Cerebellar nuclear complex (tissue), 1 donor: ENCODE measurements around the gene SUSD2.
"Not testable (repeated sequence)": the region's sequence is repeated elsewhere in the genome, so short reads cannot be mapped to it uniquely, and the experiment has no call there.

ENCODE experiments used
- DNase-seq, 2 experiments: peaks; one replicate each; lab custom pipeline; 2025; lab: John Stamatoyannopoulos, UW

Gene SUSD2

DNA sequence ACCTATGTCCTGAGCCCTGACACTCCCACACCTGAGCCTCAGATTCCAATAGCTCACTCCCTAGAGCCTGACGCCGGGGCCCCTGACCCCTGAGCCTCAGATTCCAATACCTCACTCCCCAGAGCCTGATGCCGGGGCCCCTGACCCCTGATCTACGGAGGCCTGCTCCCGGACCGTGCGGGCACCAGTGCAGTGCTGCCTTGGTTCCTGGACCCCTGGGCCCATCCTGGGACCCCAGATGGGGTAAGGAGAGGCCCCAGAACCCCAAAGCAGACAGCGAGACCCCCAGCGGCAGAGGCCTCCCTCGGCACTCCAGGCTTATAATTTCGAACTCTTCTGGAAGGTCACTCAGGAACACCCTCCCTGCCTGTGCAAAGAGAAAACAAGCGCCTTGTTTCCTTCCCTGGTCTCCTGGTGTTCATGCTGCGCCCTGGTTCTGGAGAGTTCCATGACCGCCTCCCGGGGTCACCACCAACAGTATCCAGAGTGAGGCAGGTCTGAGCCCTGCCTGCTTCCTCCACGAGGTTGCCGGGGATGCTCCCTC, 7.5 kb downstream of the SUSD2 start:
- DNase-seq, result no peak

DNA sequence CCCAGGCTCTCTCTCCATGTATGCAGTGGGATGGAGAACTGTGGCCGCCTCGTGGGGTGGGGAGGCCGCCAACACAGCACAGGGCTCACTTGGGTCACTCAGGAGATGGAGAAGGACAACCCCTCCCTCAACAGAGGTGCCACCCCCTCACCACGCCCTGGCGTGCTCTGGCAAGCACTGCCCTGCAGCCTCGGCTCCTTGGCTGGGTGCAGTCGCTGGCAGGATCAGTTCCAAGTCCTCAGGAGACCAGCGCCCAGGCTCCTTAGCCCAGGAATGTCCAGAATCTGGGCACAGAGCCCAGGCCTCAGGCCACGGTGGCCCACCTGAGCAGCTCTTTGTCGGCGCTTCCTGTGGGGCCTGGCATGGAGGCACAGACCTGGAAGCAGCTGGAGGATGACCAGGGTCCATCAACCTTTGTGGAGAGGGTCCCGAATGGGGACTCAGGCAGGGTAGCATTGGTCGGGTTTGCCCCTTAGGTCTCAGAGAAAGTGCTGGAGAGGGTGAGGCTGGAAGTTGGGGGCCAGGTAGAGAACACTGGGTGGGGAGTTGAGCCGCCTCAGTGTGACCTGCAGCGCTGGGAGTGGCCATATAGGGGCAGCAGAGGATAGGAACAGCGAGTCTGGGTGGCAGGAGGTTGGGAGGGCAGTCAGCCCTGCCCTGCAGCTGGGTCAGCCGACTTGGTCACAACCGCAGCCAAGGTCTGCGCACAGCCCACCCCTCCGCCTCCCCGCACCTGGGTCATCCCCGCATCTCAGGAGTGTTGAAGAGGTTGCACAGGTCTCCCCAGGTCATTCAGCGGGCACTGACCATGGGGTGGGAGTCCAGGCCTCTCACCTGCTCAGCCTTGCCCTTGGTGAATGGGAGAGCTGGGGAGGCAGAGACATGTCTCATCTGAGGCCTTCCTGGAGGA, 8.2 kb downstream of the SUSD2 start:
- DNase-seq, result no peak

DNA sequence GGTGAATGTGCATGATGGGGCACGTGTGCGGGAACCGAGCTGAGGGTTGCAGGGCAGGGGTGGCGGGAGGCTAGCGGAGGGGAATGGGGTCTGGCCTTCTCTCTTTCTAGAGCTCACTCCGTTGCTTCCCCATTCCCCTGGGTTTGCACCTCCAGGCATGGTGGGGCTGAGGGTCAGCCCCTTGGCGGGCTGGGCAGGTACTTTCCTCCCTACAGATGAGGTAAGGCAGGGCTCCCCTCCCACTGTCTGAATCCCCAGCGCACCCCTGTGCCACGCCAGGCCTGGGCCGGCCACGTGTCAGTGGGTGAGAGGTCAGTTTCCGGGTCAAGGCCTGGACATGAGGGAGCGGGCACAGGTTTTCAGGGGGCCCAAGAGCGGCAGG, 8.9 kb downstream of the SUSD2 start:
- no peak for DNase-seq

DNA sequence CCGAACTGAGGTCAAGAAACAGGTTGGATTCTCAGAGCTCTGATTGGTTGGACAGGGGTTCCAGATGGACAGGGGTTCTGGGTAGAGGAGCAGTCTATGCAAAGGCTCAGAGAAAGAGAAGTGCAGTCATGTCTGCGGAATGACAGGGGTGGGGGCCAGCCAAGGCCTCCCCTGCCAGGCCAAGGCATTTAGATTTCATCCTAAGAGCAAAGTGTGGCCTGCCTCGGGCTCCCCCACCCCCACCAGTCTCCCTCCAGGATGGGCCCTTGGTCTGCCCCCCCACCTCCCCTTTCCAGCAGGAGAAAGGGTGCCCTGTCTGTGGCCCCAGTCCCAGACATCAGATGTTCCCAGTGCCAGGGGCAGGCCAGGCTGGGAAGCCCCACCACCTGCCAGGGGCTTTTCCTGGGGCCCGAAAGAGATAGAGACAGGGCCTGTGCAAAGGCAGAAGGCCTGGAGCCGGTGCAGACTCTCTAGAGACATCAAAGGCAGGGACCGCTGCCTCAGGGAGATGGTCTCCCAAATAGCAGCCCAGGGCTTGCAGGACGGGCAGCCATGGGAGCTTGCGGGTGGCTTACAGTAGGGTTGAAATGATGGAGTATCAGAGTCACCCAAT, 9.4 kb downstream of the SUSD2 start:
- no peak for DNase-seq

DNA sequence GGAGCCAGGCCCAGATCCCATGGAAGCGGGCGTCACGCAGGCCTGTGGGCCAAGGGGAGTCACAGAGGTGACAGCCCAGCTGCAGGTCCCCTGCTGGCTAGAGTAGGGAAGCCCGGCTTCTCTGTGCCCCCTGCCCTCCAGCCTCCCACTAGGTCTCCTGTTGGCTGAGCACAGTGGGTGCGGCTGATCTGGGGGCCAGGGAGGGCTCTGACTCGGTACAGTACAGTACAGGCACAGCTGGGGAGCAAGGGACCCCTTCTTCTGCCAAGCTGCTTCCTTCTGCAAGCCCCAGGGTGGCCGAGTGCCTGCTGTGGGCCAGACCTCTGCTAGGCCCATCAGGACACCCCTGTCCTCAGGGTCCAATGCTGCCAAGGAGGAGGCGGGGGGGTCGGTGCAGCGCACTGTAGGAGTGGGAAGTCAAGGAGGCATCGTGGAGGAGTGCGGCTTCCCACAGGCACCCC, 10.1 kb downstream of the SUSD2 start:
- no peak for DNase-seq

DNA sequence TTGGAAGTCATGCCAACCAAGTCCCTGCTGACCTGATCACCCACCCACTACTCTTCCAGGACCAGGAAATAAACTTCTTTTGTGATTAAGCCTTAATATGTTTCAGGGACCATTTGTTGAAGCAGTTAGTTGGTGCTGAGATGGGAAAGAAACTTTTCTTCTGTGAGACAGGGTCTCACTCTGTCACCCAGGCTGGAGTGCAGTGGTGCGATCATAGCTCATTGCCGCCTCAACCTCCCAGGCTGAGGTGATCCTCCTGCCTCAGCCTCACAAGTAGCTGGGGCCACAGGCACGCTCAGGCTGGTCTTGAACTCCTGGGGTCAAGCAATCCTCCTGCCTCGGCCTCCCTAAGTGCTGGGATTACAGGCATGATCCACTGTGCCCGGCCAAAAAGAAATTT, 10.6 kb downstream of the SUSD2 start:
- no peak for DNase-seq

DNA sequence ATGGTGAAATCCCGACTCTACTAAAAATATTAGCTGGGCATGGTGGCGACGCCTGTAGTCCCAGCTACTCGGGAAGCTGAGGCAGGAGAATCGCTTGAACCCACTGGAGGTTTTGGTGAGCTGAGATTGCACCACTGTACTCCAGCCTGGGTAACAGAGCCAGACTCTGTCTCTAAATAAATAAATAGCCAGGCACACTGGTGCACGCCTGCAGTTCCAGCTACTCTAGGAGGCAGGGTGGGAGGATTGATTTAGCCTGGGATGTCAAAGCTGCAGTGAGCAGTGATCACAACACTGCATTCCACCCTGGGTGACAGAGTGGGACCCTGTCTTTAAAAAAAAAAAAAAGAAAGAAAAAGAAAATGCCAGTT, 17.4 kb downstream of the SUSD2 start:
- DNase-seq, result no peak

DNA sequence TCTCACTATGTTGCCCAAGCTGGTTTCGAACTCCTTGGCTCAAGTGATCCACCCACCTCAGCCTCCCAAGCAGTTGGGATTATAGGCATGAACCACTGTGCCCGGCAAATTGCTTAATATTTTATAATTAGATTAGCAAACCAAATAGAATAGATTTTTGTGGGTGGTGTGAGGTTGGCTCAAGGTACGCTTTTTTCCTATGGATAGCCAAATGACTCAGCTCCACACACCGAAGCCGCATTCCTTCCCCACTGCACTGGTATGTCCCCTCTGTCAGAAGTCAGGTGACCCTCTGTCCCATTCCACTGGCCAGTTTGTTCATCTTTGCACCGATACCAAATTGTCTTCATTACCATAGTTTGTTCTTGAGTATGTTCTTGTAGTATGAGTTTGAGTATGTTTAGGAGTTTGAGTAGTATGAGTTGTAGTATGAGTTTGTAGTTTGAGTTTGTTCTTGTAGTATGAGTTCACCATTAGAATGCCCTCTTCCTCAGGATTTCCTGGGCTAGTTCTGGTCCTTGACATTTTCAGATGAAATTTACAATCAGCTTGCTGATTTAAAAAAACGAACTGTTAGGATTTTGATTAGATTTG, 19.4 kb downstream of the SUSD2 start:
- no peak for DNase-seq

DNA sequence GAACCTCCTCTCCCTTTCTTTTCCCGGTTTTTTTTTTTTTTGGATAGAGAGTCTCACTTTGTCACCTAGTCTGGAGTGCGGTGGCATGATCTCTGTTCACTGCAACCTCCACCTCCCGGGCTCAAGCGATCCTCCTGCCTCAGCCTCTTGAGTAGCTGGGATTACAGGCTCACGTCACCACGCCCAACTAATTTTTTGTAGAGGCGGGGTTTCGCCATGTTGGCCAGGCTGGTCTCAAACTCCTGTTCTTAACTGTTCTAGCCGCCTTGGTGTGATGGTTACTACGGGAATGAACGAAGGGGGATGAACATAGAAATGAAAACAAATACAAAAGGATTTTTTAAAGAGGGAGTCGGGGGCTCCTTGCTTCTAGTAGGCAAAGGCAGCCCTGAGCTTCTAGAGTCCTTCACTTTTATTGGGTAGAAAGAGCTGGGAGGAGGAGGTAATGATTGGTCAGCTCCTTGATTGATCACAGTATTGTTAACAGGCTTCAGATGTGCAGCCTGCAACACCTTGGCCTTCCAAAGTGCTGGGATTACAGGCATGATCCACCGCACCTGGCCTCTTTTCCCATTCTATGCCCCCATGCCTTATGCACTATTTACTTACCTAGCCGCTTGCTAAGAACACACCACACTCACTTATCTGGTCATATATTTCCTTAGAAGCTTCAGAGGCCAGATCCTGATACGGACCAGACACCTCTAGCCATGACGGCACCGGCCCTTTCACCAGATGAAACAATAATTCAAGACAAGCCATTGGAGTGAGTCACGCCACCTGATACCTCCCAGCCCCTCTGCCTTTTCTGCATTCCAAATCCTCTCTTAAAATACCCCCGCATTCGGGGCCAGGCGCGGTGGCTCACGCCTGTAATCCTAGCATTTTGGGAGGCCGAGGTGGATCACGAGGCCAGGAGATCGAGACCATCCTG, 20.7 kb downstream of the SUSD2 start:
- DNase-seq, result no peak

DNA sequence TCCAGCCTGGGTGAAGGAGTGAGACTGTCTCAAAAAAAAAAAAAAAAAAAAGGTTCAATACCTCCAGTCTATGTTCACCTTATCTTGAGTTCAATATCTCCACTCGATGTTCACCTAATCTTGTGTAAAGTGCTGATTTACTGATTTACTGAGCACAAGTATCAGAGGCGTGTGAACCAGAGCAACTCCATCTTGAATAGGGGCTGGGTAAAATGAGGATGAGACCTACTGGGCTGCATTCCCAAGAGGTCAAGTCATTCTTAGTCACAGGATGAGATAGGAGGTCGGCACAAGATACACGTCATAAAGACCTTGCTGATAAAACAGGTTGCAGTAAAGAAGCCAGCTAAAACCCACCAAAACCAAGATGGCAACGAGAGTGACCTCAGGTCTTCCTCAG, 22.6 kb downstream of the SUSD2 start:
- DNase-seq, result not testable (repeated sequence)

DNA sequence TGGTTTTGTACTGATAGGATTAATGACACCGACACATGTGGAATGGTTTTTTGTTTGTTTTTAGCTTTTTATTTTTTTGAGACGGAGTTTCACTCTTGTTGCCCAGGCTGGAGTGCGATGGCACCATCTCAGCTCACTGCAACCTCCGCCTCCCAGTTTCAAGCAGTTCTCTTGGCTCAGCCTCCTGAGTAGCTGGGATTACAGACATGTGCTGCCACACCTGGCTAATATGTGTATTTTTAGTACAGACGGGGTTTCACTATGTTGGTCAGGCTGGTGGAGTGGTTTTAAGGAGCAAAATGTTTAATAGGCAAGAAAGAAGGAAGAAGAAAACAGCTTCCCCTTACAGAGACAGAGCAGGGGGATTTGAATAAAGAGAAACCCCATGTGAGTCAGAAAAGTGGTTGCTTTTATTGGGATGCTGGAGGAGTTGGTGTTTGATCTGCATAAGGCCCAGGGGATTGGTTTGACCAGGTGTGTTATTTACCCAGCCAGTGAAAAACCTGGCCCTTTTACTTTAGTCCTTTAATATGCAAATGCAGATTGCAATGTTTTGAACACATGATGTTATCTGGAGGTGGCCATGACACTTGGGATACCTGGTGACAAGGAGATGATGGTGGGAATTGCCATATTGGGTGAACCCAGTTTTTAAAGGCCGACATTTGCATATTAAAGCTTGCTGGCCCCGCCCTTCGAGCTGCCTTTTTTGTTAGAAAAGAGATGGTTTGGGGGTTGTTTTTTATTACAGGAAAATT, 24.3 kb downstream of the SUSD2 start:
- DNase-seq, result no peak

DNA sequence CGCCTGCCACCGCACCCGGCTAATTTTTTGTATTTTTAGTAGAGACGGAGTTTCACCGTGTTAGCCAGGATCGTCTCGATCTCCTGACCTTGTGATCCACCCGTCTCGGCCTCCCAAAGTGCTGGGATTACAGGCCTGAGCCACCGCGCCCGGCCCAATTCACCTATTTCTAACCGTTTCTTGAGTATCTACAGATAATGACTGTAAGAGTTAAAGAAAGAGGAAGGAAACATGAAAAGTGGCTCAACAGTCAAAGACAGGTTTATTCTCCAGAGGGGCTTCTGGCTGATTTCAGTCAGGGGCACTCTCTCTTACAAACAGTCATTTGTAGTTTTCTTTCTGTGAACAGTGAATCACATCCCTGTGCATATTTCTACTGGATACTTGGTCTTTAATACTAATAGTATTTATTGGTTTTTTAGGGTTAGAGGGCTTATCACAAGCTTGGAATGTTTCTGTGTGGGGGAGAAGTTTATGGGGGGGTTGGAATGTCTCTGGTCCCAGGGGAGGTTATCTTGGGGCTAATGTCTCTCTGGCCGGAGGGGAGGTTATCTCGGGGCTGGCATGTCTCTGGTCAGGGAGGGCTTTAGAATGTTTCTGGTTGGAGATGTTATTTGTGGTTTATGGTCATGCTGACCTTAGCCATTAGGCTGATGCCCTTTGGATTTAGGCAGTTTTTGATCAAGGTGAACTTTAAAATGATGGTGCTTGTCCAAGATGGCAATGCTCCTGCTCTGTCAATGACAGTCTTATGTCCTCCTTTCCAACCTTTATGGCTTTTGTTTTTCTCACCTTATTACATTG, 25.4 kb downstream of the SUSD2 start:
- not testable (repeated sequence) for DNase-seq

DNA sequence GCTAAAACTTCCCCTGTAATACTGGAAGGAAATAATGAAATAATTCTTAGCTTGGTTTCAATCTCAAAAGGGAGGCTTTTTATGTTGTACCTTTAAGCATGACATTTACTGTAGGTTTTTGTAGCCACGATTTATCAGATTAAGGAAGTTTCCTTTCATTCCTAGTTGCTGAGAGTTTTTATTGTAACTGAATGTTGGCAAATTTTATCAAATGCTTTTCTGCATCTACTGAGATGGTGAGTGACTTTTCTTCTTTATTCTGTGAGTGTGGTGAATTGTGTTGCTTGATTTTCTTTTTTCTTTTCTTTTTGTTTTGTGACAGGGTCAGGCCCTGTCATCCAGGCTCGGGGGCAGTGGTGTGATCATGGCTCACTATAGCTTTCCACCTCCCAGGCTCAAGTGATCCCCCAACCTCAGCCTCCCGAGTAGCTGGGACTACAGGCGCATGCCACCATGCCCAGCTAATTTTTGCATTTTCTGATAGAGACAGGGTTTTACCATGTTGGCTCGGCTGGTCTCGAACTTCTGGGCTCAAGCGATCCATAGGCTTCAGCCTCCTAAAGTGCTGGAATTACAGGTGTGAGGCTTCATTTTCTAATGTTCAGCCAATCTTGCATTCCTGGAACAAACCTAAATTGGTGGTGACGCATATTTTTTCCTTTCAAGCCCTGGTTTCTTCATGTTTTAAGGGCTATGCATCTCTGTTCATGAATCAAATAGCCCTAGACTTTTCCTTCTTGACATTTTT, 26.2 kb downstream of the SUSD2 start:
- DNase-seq, result no peak

DNA sequence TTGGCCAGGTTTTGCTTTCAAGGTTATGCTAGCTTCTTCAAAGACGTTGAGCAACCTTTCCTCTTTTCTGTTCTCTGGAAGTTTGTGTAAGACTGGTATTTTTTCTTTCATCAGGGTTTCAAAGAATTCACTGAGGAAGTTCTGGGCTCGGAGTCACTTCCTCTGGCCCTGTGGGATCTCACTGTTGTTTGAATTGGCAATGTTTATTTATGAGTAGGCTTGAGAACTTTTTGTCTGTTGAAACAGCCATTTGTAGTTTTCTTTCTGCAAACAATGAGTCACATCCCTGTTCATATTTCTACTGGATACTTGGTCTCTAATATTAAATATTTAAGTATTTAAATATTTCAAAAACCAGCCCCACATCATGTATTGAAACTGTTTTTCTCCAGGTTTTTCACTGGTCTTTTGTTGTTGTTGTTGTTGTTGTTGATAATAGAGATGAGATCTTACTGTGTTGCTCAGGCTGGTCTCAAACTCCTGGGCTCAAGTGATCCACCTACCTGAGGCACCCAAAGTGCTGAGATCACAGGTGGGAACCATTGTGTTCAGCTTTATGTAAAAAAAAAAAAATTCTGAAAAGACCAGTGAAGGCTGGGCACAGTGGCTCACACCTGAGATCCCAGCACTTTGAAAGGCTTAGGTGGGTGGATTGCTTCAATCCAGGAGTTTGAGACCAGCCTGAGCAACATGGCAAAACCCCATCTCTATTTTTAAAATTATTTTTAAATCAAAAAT, 26.9 kb downstream of the SUSD2 start:
- no peak for DNase-seq

DNA sequence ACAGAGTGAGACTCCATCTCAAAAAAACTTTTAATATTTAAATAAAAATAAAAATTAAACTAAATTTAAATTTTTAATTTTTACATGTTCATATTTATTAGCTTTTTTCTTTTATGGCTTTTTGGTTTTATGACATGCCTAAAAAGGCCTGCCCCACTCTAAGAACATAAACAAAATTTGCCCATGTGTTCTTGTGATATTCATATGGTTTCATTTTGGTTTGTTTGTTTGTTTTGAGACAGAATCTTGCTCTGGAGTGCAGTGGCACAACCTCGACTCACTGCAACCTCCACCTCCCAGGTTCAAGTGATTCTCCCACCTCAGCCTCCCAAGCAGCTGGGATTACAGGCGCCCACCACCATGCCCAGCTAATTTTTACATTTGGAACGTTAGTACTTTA, 27.7 kb downstream of the SUSD2 start:
- no peak for DNase-seq

DNA sequence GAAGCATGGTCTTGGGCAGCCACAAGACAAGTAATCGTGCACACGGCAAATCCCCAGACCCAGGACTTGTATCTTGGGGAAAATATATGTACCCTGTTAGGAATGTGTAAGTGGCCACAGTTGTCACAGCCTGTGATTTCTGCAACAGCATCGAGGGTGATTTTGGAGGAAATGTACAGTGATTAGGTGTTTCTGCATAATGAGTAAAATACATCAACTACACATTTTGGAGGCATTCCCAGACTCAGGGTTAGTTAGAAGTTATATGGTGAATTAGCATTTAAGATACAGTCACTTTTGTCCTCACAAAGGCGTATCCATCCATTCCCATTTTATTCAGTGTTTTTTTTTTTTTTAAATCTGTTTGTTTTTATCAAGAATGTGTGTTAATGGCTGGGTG, 28.4 kb downstream of the SUSD2 start:
- DNase-seq, result no peak

DNA sequence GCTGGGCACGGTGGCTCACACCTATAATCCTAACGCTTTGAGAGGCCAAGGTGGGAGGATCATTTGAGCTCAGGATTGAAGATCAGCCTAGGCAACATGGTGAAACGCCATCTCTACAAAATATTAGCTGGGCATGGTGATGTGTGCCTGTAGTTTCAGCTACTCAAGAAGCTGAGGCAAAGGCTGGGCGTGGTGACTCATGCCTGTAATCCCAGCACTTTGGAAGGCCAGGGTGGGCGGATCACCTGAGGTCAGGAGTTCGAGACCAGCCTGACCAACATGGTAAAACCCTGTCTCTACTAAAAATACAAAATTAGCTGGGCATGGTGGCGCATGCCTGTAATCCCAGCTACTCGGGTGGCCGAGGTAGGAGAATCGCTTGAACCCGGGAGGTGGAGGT, 29.1 kb downstream of the SUSD2 start:
- DNase-seq, result not testable (repeated sequence)

DNA sequence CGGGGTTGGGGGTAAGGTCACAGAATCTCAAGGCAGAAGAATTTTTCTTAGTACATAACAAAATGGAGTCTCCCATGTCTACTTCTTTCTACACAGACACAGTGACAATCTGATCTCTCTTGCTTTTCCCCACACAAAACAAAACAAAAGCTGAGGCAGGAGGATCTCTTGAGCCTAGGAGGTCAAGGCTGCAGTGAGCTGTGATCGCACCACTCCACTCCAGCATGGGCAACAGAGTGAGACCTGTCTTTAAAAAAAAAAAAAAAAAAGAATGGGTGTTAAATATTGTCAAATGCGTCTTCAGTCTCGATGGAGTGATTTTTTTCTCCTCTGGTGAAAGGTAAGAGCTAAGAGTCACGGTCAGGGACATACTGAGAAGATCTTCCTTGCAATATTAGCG, 30.4 kb downstream of the SUSD2 start:
- not testable (repeated sequence) for DNase-seq

DNA sequence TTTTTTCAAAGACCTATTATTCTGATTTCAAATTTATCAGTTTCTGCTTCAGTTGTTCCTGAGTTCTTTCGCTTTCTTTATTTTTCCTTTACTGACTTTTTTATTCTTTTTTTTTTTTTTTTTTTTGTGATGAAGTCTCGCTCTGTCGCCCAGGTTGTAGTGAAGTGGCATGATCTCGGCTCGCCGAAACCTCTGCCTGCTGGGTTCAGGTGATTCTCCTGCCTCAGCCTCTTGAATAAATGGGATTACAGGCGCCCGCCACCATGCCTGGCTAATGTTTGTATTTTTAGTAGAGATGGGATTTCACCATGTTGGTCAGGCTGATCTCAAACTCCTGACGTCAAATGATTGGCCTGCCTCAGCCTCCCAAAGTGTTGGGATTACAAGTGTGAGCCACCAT, 31.8 kb downstream of the SUSD2 start:
- not testable (repeated sequence) for DNase-seq
